Stimulated activated CD8-positive, alpha-beta memory T cell treated with anti-CD3 and anti-CD28 coated beads, Interleukin-7, amount 100 ng/mL, for 1 hour (primary cell): ENCODE results near the gene METTL25B.

ENCODE experiments used
- DNase-seq, 2 donors: peaks; one replicate each; pipeline ENCODE4 v3.0.0-alpha.2; 2020; ENCODE audit warnings: low read depth in 2 of 2

The METTL25B gene

GRCh38 chr1:156768610-156769295, 40.5 kb downstream of the METTL25B start:
- DNase-seq = no peak

GRCh38 chr1:156772222-156772621, 44.0 kb downstream of the METTL25B start:
- no peak for DNase-seq

GRCh38 chr1:156772728-156773497, 44.6 kb downstream of the METTL25B start:
- DNase-seq = no peak

GRCh38 chr1:156773607-156774006, 45.3 kb downstream of the METTL25B start:
- no peak for DNase-seq

GRCh38 chr1:156775799-156776198, 47.5 kb downstream of the METTL25B start:
- no peak for DNase-seq

GRCh38 chr1:156776942-156777341, 48.7 kb downstream of the METTL25B start:
- no peak for DNase-seq

- no peak for DNase-seq
Observed at GRCh38 chr1:156777573-156777972, 49.3 kb downstream of the METTL25B start.

GRCh38 chr1:156781585-156782186, 53.4 kb downstream of the METTL25B start:
- no peak for DNase-seq

GRCh38 chr1:156785458-156785857, 57.2 kb downstream of the METTL25B start:
- DNase-seq = no peak
